Bronchial epithelial cell (primary cell): ENCODE data around the gene HIP1. TPM values are rescaled to one million over a fixed set of nuclear protein-coding genes. Genes with fewer than 3 reads are reported as not detected.

ENCODE experiments used
- DNase-seq: peaks from one replicate; pipeline ENCODE4 v3.0.0-alpha.2; 2010; ENCODE audit warnings: low read depth
- FAIRE-seq: peaks from 2 replicates; lab custom pipeline; 2011; peaks lifted over from hg19 to GRCh38; lab: Jason Lieb, UNC
- H3K27me3 ChIP-seq: 2 replicates; pipeline ENCODE4 v1.5.1; 2011; ENCODE audit warnings: low read length; ENCODE audit not compliant: control insufficient read depth, insufficient read depth
- H3K36me3 ChIP-seq: 2 replicates; pipeline ENCODE4 v1.5.1; 2011; ENCODE audit warnings: low read length; ENCODE audit not compliant: control insufficient read depth, insufficient read depth
- H3K4me3 ChIP-seq: 2 replicates; pipeline ENCODE4 v1.5.1; 2011; ENCODE audit warnings: mild to moderate bottlenecking, low read depth, low read length, control low read depth
- CTCF ChIP-seq: IDR thresholded peaks from 2 replicates; pipeline ENCODE4 v1.5.1; 2011; ENCODE audit warnings: mild to moderate bottlenecking, moderate library complexity, low read length, control low read depth, inconsistent platforms; ENCODE audit not compliant: insufficient read depth, severe bottlenecking
- total RNA-seq: library from RNA; depleted of rRNA; stranded (reverse); fragments of >200 nt; gene quantifications from 2 replicates; pipeline ENCODE4 v1.2.1, GENCODE V29; 2014

HIP1 gene
- total RNA-seq, 1 donor from 2014 or later: 3.2 TPM

GRCh38 chr7:75756991-75757676 lies 18.4 kb upstream of the HIP1 start:
- peak; percentile 29 for DNase-seq
- peak; percentile 45 for TF ChIP-seq CTCF
- no peak for FAIRE-seq
- H3K4me3 ChIP-seq: no peak overlapping the region
- no peaks in the 10 kb centered on the region for H3K36me3 ChIP-seq
- H3K27me3 ChIP-seq: no peaks in the 10 kb centered on the region

- Histone ChIP-seq H3K4me3 (no peak overlapping the region), H3K36me3 (no peaks in the 10 kb centered on the region), H3K27me3 (no peaks in the 10 kb centered on the region)
- DNase-seq (no peak), FAIRE-seq (no peak)
- no peak for TF ChIP-seq CTCF
These were observed 17.7 kb upstream of the HIP1 start for GRCh38 chr7:75756206-75756990.

GRCh38 chr7:75743455-75743859 lies 4.7 kb upstream of the HIP1 start:
- FAIRE-seq (no peak), DNase-seq (no peak)
- no peaks in the 10 kb centered on the region for H3K27me3 ChIP-seq
- TF ChIP-seq CTCF: no peak
- no peaks in the 10 kb centered on the region for H3K36me3 ChIP-seq
- no peak overlapping the region for H3K4me3 ChIP-seq

GRCh38 chr7:75740846-75741497 lies 2.2 kb upstream of the HIP1 start:
- Histone ChIP-seq H3K36me3 (no peaks in the 10 kb centered on the region), H3K4me3 (no peak overlapping the region), H3K27me3 (no peaks in the 10 kb centered on the region)
- no peak for DNase-seq
- TF ChIP-seq CTCF: no peak
- FAIRE-seq: no peak

- FAIRE-seq: no peak
- TF ChIP-seq CTCF: no peak
- Histone ChIP-seq H3K4me3 (peak overlapping the region; percentile 69), H3K27me3 (no peaks in the 10 kb centered on the region), H3K36me3 (no peaks in the 10 kb centered on the region)
- peak; percentile 33 for DNase-seq
These were observed 1.3 kb upstream of the HIP1 start for GRCh38 chr7:75739796-75740672.
